ENCODE results near the gene CEP112.
"Not testable (repeated sequence)": the region's sequence is repeated elsewhere in the genome, so short reads cannot be mapped to it uniquely, and the experiment has no call there.

Gene CEP112

DNA sequence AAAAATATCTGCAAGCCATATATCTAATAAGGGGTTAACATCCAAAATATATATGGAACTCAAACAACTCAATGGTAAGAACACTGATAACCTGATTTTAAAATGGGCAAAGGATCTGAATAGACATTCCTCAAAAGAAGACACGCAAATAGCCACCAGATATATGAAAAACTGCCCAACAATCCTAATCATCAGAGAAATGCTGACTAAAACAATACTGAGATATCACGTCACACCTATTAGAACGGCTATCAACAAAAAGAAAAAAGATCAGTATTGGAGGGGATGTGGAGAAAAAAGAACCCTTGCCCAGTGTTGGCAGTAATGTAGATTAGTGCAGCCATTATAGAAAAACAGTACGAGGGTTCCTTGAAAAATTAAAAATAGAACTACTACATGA lies 97.2 kb downstream of the CEP112 start:
- no peak for TF ChIP-seq ZNF274 (IDR thresholded peaks at IDR 0.05; ENCODE audit: low read depth, low read length)
- H3K4me3 ChIP-seq (ENCODE audit: low read length) = no peak overlapping the region

DNA sequence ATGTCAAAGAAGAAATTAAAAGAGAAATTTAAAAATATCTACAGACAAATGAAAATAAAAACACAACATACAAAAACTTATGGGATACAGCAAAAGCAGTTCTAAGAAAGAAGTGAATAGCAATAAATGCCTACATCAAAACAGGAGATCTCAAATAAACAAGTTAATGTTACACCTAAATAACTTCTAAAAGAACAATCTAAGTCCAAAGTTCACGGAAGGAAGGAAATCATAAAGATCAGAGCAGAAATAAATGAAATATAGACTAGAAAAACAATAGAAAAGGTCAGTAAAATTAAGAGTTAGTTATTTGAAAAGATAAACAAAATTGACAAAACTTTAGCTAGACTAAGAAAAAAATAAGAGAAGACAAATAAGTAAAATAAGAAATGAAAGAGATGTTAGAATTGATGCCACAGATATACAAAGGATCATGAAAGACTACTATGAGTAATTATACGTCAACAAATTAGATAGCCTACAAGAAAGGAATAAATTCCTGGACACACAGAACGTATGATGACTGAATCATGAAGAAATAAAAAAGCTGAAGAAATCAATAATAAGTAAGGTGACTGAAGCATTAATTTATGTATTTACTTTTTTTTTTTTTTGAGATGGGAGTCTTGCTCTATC lies 100.4 kb downstream of the CEP112 start:
- H3K4me3 ChIP-seq (ENCODE audit: low read length) = no peak overlapping the region
- no peak for TF ChIP-seq ZNF274 (IDR thresholded peaks at IDR 0.05; ENCODE audit: low read depth, low read length)

- H3K4me3 ChIP-seq (ENCODE audit: low read length) = no peak overlapping the region
- TF ChIP-seq ZNF274 (IDR thresholded peaks at IDR 0.05; ENCODE audit: low read depth, low read length) = no peak
Measured at GRCh38 chr17:66089764-66090163, 102.2 kb downstream of the CEP112 start.

DNA sequence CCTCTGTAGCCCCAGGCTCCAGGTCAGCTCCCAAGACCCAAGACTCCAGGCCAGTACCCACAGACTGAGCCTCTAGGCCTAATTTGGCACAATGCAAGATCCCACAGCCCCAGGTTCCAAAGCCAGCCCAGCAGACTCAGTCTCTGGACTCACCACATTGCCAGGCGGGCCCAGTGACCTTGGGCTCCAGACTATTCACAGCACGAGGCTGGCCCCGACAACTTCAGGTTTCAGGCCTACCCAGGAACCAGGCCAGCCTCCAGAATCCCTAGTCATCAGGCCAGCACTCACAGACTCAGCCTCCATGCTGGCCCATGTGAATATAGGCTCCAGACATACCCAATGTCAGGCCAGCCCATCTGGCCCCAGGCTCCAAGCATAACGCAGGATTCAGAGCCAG lies 103.8 kb downstream of the CEP112 start:
- H3K4me3 ChIP-seq (ENCODE audit: low read length) = no peak overlapping the region
- TF ChIP-seq ZNF274 (IDR thresholded peaks at IDR 0.05; ENCODE audit: low read depth, low read length) = no peak

- TF ChIP-seq ZNF274 (IDR thresholded peaks at IDR 0.05; ENCODE audit: low read depth, low read length) = no peak
Measured at GRCh38 chr17:66087073-66087472, 104.9 kb downstream of the CEP112 start.

GRCh38 chr17:66085221-66085620 lies 106.7 kb downstream of the CEP112 start:
- no peak overlapping the region for H3K4me3 ChIP-seq (ENCODE audit: low read length)
- no peak for TF ChIP-seq ZNF274 (IDR thresholded peaks at IDR 0.05; ENCODE audit: low read depth, low read length)

More at GRCh38 chr17:66087073-66087472, 104.9 kb downstream of the CEP112 start:
- H3K4me3 ChIP-seq (ENCODE audit: low read length) = no peak overlapping the region

DNA sequence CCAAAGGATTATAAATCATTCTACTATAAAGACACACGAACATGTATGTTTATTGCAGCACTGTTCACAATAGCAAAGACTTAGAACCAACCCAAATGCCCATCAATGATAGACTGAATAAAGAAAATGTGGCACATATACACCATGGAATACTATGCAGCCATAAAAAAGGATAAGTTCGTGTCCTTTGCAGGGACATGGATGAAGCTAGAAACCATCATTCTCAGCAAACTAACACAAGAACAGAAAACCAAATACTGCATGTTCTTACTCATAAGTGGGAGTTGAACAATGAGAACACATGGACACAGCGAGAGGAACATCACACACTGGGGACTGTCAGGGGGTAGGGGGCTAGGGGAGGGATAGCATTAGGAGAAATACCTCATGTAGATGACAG lies 111.3 kb downstream of the CEP112 start:
- H3K4me3 ChIP-seq (ENCODE audit: low read length) = not testable (repeated sequence)

- H3K4me3 ChIP-seq (ENCODE audit: low read length) = no peak overlapping the region
- TF ChIP-seq ZNF274 (IDR thresholded peaks at IDR 0.05; ENCODE audit: low read depth, low read length) = no peak
Measured at GRCh38 chr17:66076546-66077190, 115.3 kb downstream of the CEP112 start.

DNA sequence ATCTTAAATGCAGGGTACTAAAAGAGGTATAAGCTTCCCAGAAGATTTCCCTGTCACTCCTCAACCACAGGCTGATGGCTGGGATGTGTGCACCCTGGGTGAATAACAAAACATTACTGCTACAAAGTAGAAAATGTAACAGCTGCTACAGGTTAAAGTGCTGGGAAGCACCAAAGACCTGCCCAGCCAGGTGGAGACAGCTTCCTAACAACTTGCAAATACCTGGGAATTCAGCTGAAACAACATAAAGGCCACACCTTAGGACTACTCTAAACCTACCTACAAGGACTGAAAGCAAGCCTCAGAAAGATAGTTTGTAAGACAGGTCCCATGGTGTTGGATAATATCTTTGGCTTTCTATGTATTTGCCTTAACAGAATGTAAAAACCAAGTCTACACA lies 118.5 kb downstream of the CEP112 start:
- H3K4me3 ChIP-seq (ENCODE audit: low read length) = no peak overlapping the region
- TF ChIP-seq ZNF274 (IDR thresholded peaks at IDR 0.05; ENCODE audit: low read depth, low read length) = no peak

GRCh38 chr17:66063686-66064085 lies 128.2 kb downstream of the CEP112 start:
- no peak overlapping the region for H3K4me3 ChIP-seq (ENCODE audit: low read length)
- TF ChIP-seq ZNF274 (IDR thresholded peaks at IDR 0.05; ENCODE audit: low read depth, low read length) = no peak

GRCh38 chr17:66056148-66056547 lies 135.8 kb downstream of the CEP112 start:
- no peak overlapping the region for H3K4me3 ChIP-seq (ENCODE audit: low read length)
- TF ChIP-seq ZNF274 (IDR thresholded peaks at IDR 0.05; ENCODE audit: low read depth, low read length) = no peak

GRCh38 chr17:66054242-66054641 lies 137.7 kb downstream of the CEP112 start:
- no peak overlapping the region for H3K4me3 ChIP-seq (ENCODE audit: low read length)
- TF ChIP-seq ZNF274 (IDR thresholded peaks at IDR 0.05; ENCODE audit: low read depth, low read length) = no peak

DNA sequence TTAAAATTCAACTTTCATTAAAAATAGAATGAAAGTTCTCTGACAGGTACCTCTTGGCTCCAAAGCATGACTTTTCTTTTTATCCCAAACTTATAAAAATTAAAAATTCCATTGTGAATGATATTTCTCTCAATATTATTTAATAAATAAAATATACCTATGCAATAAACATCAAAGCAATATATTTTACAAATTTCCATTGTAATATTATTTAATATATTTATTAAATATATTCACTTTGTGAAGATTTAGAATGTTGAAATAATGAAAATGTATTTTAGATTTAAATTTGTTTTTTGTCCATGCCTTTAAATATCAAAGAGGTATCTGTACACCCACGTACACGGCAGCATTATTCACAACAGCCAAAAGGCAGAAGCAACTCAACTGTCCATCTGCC lies 147.8 kb downstream of the CEP112 start:
- H3K4me3 ChIP-seq (ENCODE audit: low read length) = no peak overlapping the region
- no peak for TF ChIP-seq ZNF274 (IDR thresholded peaks at IDR 0.05; ENCODE audit: low read depth, low read length)

GRCh38 chr17:66043419-66043818 lies 148.5 kb downstream of the CEP112 start:
- no peak for TF ChIP-seq ZNF274 (IDR thresholded peaks at IDR 0.05; ENCODE audit: low read depth, low read length)
- no peak overlapping the region for H3K4me3 ChIP-seq (ENCODE audit: low read length)

DNA sequence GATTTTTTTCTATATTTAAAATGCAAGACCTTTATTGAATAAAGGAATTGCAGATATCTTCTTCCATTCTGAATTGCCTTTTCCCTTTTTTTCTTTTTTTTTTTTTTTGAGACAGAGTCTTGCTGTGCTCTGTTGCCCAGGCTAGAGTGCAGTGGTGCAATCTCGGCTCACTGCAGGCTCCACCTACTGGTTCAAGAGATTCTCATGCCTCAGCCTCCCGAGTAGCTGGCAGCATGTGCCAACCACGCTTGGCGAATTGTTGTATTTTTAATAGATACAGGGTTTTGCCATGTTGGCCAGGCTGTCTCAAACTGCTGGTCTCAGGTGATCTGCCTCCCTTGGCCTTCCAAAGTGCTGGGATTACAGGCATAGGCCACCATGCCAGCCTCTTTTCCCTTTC lies 151.5 kb downstream of the CEP112 start:
- no peak for TF ChIP-seq ZNF274 (IDR thresholded peaks at IDR 0.05; ENCODE audit: low read depth, low read length)
- H3K4me3 ChIP-seq (ENCODE audit: low read length) = no peak overlapping the region

- H3K4me3 ChIP-seq (ENCODE audit: low read length) = no peak overlapping the region
- no peak for TF ChIP-seq ZNF274 (IDR thresholded peaks at IDR 0.05; ENCODE audit: low read depth, low read length)
Measured at GRCh38 chr17:66038125-66038524, 153.8 kb downstream of the CEP112 start.
